Liver (tissue), 9 donors: Measurements from ENCODE around the gene MARVELD3. TPM values are rescaled to one million over a fixed set of nuclear protein-coding genes. Genes with fewer than 3 reads are reported as not detected.

Experiments
- DNase-seq: peaks from one replicate; pipeline ENCODE4 v3.0.0-alpha.2; 2017; ENCODE audit warnings: low spot score
- H3K27ac ChIP-seq, 2 donors: one replicate each; pipeline ENCODE4 v1.7.0; 2013; ENCODE audit warnings: inconsistent platforms in 2 of 2, low read length in 2 of 2, control low read depth in 1 of 2, low read depth in 1 of 2, mild to moderate bottlenecking in 1 of 2
- H3K27me3 ChIP-seq, 4 donors: one replicate each; pipeline versions ENCODE4 v1.6.1 to v1.7.0; 2013; ENCODE audit warnings: low read length in 3 of 4, inconsistent platforms in 1 of 4, mild to moderate bottlenecking in 1 of 4, moderate library complexity in 1 of 4; ENCODE audit not compliant: control insufficient read depth in 4 of 4, insufficient read depth in 4 of 4
- H3K36me3 ChIP-seq, 4 donors: one replicate each; pipeline versions ENCODE4 v1.6.1 to v1.7.0; 2013; ENCODE audit warnings: low read length in 3 of 4, mild to moderate bottlenecking in 3 of 4, low read depth in 1 of 4, moderate library complexity in 1 of 4; ENCODE audit not compliant: control insufficient read depth in 4 of 4, insufficient read depth in 3 of 4
- H3K4me1 ChIP-seq, 4 donors: one replicate each; pipeline versions ENCODE4 v1.6.1 to v1.7.0; 2013; ENCODE audit warnings: low read length in 3 of 4, mild to moderate bottlenecking in 3 of 4, moderate library complexity in 1 of 4; ENCODE audit not compliant: control insufficient read depth in 4 of 4, insufficient read depth in 4 of 4
- H3K4me3 ChIP-seq, 3 donors: one replicate each; pipeline versions ENCODE4 v1.6.1 to v1.7.0; 2013; ENCODE audit warnings: low read length in 3 of 3, control low read depth in 1 of 3, low read depth in 1 of 3, mild to moderate bottlenecking in 1 of 3
- H3K9ac ChIP-seq, 2 donors: one replicate each; pipeline ENCODE4 v1.7.0; 2013; ENCODE audit warnings: low read length in 2 of 2, mild to moderate bottlenecking in 2 of 2, moderate library complexity in 2 of 2, control low read depth in 1 of 2, low read depth in 1 of 2
- H3K9me3 ChIP-seq, 4 donors: one replicate each; pipeline versions ENCODE4 v1.6.1 to v1.7.0; 2013; ENCODE audit warnings: low read length in 3 of 4; ENCODE audit not compliant: control insufficient read depth in 4 of 4
- ATF3 ChIP-seq: IDR thresholded peaks from 2 replicates; pipeline ENCODE4 v1.6.1; 2016; ENCODE audit warnings: antibody characterized with exemption
- CTCF ChIP-seq: fragments of 150-350 bp; IDR thresholded peaks from 2 replicates; pipeline ENCODE4 v1.5.1; 2017; ENCODE audit warnings: improper control_type of control experiment, low read depth, low read length; ENCODE audit not compliant: missing input control
- FOXA1 ChIP-seq: IDR thresholded peaks from 2 replicates; pipeline ENCODE4 v1.6.1; 2016; ENCODE audit warnings: antibody characterized with exemption
- FOXA2 ChIP-seq: IDR thresholded peaks from 2 replicates; pipeline ENCODE4 v1.6.1; 2016; ENCODE audit warnings: antibody characterized with exemption
- GABPA ChIP-seq, 2 donors: IDR thresholded peaks in 1 of 2; conservative IDR thresholded peaks in 1 of 2; 2 replicates each; pipeline ENCODE4 v1.6.1; 2016; ENCODE audit warnings: antibody characterized with exemption in 2 of 2, mild to moderate bottlenecking in 1 of 2, moderate library complexity in 1 of 2
- HNF4A ChIP-seq, 2 donors: conservative IDR thresholded peaks; 2 replicates each; pipeline ENCODE4 v1.6.1; 2016; ENCODE audit warnings: antibody characterized with exemption in 2 of 2, mild to moderate bottlenecking in 2 of 2
- HNF4G ChIP-seq: IDR thresholded peaks from 2 replicates; pipeline ENCODE4 v1.6.1; 2016; ENCODE audit warnings: antibody characterized with exemption
- JUND ChIP-seq, 2 donors: IDR thresholded peaks; 2 replicates each; pipeline ENCODE4 v1.6.1; 2016; ENCODE audit warnings: antibody characterized with exemption in 2 of 2
- MAX ChIP-seq: IDR thresholded peaks from 2 replicates; pipeline ENCODE4 v1.6.1; 2016; ENCODE audit warnings: antibody characterized with exemption
- NR2F2 ChIP-seq: IDR thresholded peaks from 2 replicates; pipeline ENCODE4 v1.6.1; 2016; ENCODE audit warnings: antibody characterized with exemption
- RAD21 ChIP-seq, 2 donors: IDR thresholded peaks; 2 replicates each; pipeline ENCODE4 v1.6.1; 2016; ENCODE audit warnings: antibody characterized with exemption in 2 of 2, mild to moderate bottlenecking in 2 of 2
- REST ChIP-seq: IDR thresholded peaks from 2 replicates; pipeline ENCODE4 v1.6.1; 2016; ENCODE audit warnings: antibody characterized with exemption, mild to moderate bottlenecking
- RXRA ChIP-seq, 2 donors: IDR thresholded peaks; 2 replicates each; pipeline ENCODE4 v1.6.1; 2017 to 2018; ENCODE audit warnings: antibody characterized with exemption in 2 of 2, mild to moderate bottlenecking in 1 of 2
- SP1 ChIP-seq: IDR thresholded peaks from 2 replicates; pipeline ENCODE4 v1.6.1; 2018; ENCODE audit warnings: antibody characterized with exemption, mild to moderate bottlenecking
- TAF1 ChIP-seq: conservative IDR thresholded peaks from 2 replicates; pipeline ENCODE4 v1.6.1; 2016; ENCODE audit warnings: antibody characterized with exemption, mild to moderate bottlenecking
- YY1 ChIP-seq: IDR thresholded peaks from 2 replicates; pipeline ENCODE4 v1.6.1; 2016; ENCODE audit warnings: antibody characterized with exemption, mild to moderate bottlenecking
- ZBTB33 ChIP-seq: IDR thresholded peaks from 2 replicates; pipeline ENCODE4 v1.6.1; 2016; ENCODE audit warnings: antibody characterized with exemption
- WGBS: extraction: QIAGEN DNeasy Blood & Tissue Kit; methylation state at CpG from one replicate; pipeline ENCODE4 v1.1.7; 2013; 5-methylcytosine and 5-hydroxymethylcytosine counted together
- polyA plus RNA-seq, 2 donors: library from polyadenylated mRNA; stranded (reverse) in 1 of 2; unstranded in 1 of 2; fragments of 200-250 nt in 1 of 2; fragments of >200 nt in 1 of 2; fragmentation: Nextera tagmentation in 1 of 2; extraction: Ambion mirVana in 1 of 2; gene quantifications; one replicate each; pipeline versions ENCODE4 v1.2.1 to v1.2.3, GENCODE V29; 2013 to 2015
- total RNA-seq, 2 donors: library from RNA; depleted of rRNA; stranded (reverse); fragments of >200 nt; gene quantifications; one replicate each; pipeline ENCODE4 v1.2.3, GENCODE V29; 2014
- donor health status: healthy.
- donor health status: healthy.
- donor health status: healthy.
- donor health status: healthy.
- donor health status: healthy.

Gene MARVELD3
- total and polyA plus RNA-seq, 4 donors = 1.8 to 4.9 (median 4.1) TPM

- H3K9ac ChIP-seq = peak overlapping the region in 1 of 2 donors; percentile 26
- peaks cover 0 to 22% (median 11%) of the 10 kb centered on the region in 4 donors for H3K4me1 ChIP-seq
- TF ChIP-seq HNF4G (peak; percentile 61), ATF3 (no peak), RXRA (IDR thresholded peaks at IDR 0.05) (peak in 1 of 2 donors; percentile 4), HNF4A (conservative IDR thresholded peaks at IDR 0.05) (peak; percentile 80 to 87), MAX (no peak), RAD21 (IDR thresholded peaks at IDR 0.05) (peak in 1 of 2 donors; percentile 8), SP1 (peak; percentile 78)
- peak; percentile 68 for DNase-seq
- 42% methylated on average over 4 of the region's 4 CpGs for WGBS
- H3K4me3 ChIP-seq = no peak overlapping the region
- H3K9me3 ChIP-seq = no peaks in the 10 kb centered on the region
- H3K36me3 ChIP-seq = peaks cover 0 to 3% (median 1%) of the 10 kb centered on the region in 4 donors
- no peaks in the 10 kb centered on the region for H3K27me3 ChIP-seq
- H3K27ac ChIP-seq = peak overlapping the region in 1 of 2 donors; percentile 48
Measured at GRCh38 chr16:71670537-71670936, 44.6 kb downstream of the MARVELD3 start.

GRCh38 chr16:71671165-71671564, 45.2 kb downstream of the MARVELD3 start:
- Histone ChIP-seq H3K4me3 (no peak overlapping the region), H3K27ac (peak overlapping the region in 1 of 2 donors; percentile 37), H3K9ac (no peak overlapping the region), H3K4me1 (peaks cover 0 to 21% (median 9%) of the 10 kb centered on the region in 4 donors), H3K9me3 (no peaks in the 10 kb centered on the region), H3K27me3 (no peaks in the 10 kb centered on the region), H3K36me3 (peaks cover 0 to 6% (median 3%) of the 10 kb centered on the region in 4 donors)
- no peak for DNase-seq
- TF ChIP-seq GABPA (IDR thresholded peaks at IDR 0.05 in 1 of 2, conservative IDR thresholded peaks at IDR 0.05 in 1 of 2) (no peak), TAF1 (no peak), MAX (no peak), YY1 (no peak), SP1 (no peak), FOXA2 (no peak), FOXA1 (no peak), NR2F2 (no peak), HNF4G (no peak), CTCF (no peak), RAD21 (IDR thresholded peaks at IDR 0.05) (no peak), HNF4A (conservative IDR thresholded peaks at IDR 0.05) (no peak), JUND (IDR thresholded peaks at IDR 0.05) (no peak), ATF3 (no peak), ZBTB33 (no peak), REST (no peak)
- 98% methylated on average over 3 of the region's 3 CpGs for WGBS
